ENCODE measurements around the gene ADK.

DNA sequence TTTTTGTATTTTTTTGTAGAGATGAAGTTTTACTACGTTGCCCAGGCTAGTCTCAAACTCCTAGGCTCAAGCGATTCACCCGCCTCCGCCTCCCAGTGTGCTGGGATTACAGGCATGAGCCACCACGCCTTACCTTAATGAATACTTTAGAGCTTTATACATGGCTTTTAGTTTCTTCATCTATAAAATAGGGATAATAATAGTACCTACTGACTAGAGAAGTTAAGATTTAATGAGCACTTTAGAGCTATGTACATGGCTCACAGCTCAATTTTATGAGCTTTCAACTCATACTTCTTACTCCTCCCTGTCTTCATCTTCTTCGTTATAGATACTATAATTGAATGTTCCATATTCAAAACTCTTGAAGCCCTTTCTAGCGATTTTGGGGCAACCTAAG, 445.7 kb downstream of the ADK start:
- TF ChIP-seq, protein P1, sequence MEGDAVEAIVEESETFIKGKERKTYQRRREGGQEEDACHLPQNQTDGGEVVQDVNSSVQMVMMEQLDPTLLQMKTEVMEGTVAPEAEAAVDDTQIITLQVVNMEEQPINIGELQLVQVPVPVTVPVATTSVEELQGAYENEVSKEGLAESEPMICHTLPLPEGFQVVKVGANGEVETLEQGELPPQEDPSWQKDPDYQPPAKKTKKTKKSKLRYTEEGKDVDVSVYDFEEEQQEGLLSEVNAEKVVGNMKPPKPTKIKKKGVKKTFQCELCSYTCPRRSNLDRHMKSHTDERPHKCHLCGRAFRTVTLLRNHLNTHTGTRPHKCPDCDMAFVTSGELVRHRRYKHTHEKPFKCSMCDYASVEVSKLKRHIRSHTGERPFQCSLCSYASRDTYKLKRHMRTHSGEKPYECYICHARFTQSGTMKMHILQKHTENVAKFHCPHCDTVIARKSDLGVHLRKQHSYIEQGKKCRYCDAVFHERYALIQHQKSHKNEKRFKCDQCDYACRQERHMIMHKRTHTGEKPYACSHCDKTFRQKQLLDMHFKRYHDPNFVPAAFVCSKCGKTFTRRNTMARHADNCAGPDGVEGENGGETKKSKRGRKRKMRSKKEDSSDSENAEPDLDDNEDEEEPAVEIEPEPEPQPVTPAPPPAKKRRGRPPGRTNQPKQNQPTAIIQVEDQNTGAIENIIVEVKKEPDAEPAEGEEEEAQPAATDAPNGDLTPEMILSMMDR (IDR thresholded peaks at IDR 0.05), result no peak
- TF ChIP-seq POLR2A (IDR thresholded peaks at IDR 0.05), result no peak
- TF ChIP-seq EP300 (IDR thresholded peaks at IDR 0.05), result no peak
- TF ChIP-seq POLR2AphosphoS5 (IDR thresholded peaks at IDR 0.05), result no peak

Data from stomach (tissue), 4 donors.